RPMI8226 (cell line): ENCODE measurements around the gene RHBDF2.

Experiments
- DNase-seq: peaks from one replicate; pipeline ENCODE4 v3.0.0-alpha.2; 2015

Gene RHBDF2

GRCh38 chr17:76432712-76433336, 68.4 kb downstream of the RHBDF2 start:
- peak; percentile 23 for DNase-seq

GRCh38 chr17:76432004-76432403, 69.2 kb downstream of the RHBDF2 start:
- DNase-seq, result no peak

GRCh38 chr17:76431509-76431908, 69.7 kb downstream of the RHBDF2 start:
- DNase-seq, result no peak

GRCh38 chr17:76428511-76428910, 72.7 kb downstream of the RHBDF2 start:
- no peak for DNase-seq

- peak; percentile 41 for DNase-seq
These were observed 73.6 kb downstream of the RHBDF2 start for GRCh38 chr17:76427501-76428231.

- DNase-seq, result no peak
These were observed 74.4 kb downstream of the RHBDF2 start for GRCh38 chr17:76426853-76427252.

GRCh38 chr17:76422860-76423259, 78.4 kb downstream of the RHBDF2 start:
- no peak for DNase-seq

- DNase-seq, result no peak
These were observed 78.8 kb downstream of the RHBDF2 start for GRCh38 chr17:76422406-76422805.

GRCh38 chr17:76421044-76421407, 80.2 kb downstream of the RHBDF2 start:
- no peak for DNase-seq
